A673 (cell line): ENCODE data around the gene VAV2.

Experiments used
- EZH2 ChIP-seq: fragments of 200-600 bp; sonication (generic); IDR thresholded peaks from 2 replicates; pipeline ENCODE4 v1.6.1; 2017; ENCODE audit warnings: borderline replicate concordance, low read depth, mild to moderate bottlenecking, mixed read lengths, antibody characterized with exemption, low read length; ENCODE audit not compliant: poor library complexity, severe bottlenecking
- TF ChIP-seq, protein P1 (sequence below): fragments of 300-800, 200-600 bp; sonication (generic); conservative IDR thresholded peaks from 2 replicates; pipeline ENCODE4 v1.5.1; 2017; ENCODE audit warnings: low read depth, mild to moderate bottlenecking, antibody characterized with exemption, low read length, moderate library complexity, mixed read lengths

DNA sequence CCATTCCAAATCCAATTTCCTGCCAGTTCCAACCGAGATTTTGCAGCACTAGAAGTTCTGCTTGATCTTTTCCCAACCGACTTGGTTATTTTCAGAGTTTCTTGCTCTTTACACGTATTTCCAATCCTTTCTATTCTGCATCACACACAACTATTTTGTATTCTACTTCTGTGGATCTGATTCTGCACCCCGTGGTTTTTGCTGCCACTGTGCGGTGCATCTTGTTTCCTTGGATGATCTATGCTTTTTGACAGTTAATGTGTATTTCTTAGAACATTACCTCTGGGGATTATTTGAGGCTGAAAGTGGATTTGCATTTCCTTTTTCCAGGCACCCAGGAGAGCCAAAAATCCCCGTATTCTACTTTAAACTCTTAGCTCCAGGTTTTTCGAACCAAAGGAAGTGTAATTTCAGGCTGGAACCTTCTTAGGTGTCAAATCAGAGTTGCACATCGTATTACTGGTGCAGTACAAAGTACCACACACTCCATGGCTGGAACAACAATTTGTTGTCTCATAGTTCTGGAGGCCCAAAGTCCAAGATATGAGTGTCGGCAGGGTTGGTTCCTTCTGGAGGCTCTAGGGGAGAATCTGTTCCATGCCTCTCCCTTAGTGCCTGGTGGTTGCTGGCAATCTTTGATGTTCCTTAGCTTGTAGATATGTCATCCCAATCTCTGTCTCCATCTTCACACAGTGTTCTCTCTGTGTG, 239.2 kb downstream of the VAV2 start:
- TF ChIP-seq, protein P1, sequence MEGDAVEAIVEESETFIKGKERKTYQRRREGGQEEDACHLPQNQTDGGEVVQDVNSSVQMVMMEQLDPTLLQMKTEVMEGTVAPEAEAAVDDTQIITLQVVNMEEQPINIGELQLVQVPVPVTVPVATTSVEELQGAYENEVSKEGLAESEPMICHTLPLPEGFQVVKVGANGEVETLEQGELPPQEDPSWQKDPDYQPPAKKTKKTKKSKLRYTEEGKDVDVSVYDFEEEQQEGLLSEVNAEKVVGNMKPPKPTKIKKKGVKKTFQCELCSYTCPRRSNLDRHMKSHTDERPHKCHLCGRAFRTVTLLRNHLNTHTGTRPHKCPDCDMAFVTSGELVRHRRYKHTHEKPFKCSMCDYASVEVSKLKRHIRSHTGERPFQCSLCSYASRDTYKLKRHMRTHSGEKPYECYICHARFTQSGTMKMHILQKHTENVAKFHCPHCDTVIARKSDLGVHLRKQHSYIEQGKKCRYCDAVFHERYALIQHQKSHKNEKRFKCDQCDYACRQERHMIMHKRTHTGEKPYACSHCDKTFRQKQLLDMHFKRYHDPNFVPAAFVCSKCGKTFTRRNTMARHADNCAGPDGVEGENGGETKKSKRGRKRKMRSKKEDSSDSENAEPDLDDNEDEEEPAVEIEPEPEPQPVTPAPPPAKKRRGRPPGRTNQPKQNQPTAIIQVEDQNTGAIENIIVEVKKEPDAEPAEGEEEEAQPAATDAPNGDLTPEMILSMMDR, result no peak
- no peak for TF ChIP-seq EZH2
